HG03060 (cell line): ENCODE measurements around the gene ARPC5.
A peak's percentile ranks its signal among the peaks of the same experiment; 100 is the strongest.
"Not testable (repeated sequence)": the region's sequence is repeated elsewhere in the genome, so short reads cannot be mapped to it uniquely, and the experiment has no call there.

Experiments used
- ATAC-seq: cut with Tn5 transposase; IDR thresholded peaks from one replicate; pipeline ENCODE4 v1.9.1; 2021; ENCODE audit warnings: low read depth, moderate number of reproducible peaks; ENCODE audit not compliant: unreplicated experiment

Gene ARPC5

DNA sequence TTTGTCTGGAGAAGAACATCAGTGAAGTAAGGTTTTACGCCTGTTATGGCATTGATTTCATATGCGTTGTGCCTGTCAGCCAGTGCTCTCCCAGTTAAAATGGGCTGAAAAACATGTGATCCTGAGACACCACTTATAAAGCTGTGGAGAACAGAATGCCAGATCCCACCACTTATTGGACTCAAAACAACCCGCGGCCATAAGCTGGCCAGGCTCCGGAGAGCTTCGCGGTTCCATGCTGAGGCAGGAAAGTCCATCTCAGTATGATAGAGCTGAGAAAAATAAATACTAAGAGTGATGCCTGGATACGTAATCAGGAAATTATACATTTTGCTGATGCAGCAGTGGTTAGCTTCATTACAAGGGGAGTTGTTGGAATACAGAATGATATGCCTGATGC is 12.5 kb upstream of the ARPC5 start:
- ATAC-seq: no peak

DNA sequence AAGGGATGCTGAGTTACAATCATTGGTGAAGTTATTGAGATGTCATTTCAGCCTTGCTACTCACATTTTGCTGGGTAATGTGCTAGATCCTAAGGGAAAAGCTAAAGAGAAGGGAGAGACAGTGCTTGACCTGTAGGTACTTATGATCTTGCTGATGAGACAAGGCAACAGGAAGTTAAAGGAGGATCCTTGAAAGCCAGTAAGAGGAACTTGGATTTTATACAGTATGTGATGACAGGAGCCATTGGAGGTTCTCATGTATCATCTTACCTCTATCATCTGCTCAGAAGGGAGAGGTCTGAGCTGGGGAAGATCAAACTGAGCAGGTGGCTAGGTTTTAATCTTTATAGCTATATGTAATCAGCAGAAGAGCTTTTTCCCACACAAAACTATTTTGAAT is 11.2 kb upstream of the ARPC5 start:
- ATAC-seq: no peak

DNA sequence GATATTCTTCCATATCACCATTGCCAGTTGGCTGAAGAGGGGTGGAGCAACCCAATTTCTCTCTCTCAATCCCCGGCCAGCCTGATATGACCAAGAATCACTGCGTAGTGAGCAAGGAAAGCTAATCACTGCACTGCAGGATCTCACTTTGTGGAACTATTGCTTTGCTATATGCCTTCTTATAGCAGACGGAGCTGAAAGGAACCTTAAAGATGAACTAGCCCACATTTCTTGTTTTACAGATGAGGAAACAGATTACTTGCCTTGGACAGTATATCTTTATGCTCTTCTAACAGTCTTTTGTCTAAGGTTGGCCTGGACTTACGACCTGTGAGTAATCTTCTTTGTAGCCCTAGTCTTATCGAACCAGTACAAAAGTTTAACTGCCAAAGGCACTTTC is 9.9 kb upstream of the ARPC5 start:
- ATAC-seq: no peak

DNA sequence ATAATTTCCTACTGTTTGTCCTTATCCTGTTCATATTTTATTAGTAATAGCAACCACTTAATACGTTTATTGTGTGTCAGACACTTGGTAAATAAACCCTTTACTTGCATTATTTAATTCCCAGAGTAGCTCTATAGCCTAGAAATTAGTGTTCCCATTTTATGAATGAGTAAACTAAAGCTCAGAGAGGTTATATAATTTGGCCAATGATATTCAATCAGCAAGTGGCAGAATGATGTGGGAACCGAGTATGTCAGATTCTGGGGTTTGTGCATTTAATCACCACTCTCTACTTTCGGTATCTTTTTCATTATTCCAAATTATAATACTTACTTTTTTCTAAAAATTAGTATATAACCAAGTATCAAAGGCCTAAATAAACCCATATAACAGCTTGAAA is 6.6 kb upstream of the ARPC5 start:
- ATAC-seq: no peak

DNA sequence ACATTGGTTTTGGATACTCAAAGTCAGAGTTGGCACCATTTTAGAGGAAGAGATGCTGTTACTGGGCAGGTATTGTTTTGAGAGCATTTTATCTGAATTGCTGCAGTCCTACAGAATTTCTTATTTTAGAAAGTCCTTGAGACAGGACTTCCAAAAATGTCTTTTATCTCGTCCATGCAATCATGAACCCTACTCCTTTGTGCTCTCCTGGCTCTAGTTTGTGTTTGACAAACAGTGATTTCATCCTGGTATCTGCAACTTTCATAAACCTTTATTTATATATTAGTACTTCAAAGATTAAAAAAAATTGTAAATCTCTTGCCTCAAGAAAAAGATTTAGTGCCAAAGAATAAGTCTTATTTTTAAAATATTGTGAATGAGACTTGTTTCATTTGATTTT is 4.6 kb upstream of the ARPC5 start:
- ATAC-seq: no peak

DNA sequence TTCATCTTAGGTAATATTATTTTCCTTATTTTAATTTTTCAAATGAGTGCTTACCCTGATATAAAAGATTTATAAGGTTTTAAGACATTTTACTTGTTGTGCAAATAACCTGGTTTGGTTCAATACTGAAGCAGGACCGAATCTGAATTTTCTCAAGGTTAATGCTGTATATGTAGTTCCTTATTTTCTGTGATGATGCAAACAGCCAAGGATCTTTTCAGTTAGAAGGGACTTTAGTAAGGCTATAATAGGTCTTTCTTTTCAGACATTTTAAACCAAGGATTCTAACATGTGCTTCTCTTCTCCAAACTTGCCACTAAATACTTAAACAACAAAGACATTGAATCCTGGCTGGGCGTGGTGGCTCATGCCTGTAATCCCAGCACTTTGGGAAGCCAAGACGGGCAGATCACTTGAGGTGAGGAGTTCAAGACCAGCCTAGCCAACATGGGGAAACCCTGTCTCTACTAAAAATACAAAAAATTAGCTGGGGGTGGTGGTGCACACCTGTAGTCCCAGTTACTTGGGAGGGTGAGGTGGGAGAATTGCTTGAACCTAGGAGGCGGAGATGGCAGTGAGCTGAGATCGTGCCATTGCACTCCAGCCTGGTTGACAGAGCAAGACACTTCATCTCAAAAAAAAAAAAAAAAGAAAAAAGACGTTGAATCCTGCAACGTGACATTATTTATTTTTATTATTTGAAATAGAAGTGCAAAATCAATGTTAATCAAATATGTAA is 3.2 kb upstream of the ARPC5 start:
- ATAC-seq: no peak

DNA sequence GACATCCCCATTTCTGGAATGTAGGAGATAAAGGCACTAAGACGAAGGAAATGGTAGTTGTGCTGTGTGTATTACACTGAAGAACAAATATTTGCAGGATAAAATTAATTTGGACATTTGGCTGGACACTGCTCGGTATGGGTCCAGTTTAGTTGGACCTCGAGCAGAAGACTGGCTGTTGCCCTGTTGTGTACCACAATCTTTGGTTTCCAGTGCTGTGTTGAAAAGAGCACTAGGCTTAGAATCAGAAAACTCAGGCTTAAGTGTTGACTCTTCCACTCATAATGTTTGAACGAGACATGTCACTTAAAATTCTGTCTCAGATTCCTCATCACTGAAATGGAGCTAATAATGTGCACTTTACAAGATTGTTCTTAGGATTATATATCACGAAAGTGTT is 1.2 kb upstream of the ARPC5 start:
- ATAC-seq: no peak

DNA sequence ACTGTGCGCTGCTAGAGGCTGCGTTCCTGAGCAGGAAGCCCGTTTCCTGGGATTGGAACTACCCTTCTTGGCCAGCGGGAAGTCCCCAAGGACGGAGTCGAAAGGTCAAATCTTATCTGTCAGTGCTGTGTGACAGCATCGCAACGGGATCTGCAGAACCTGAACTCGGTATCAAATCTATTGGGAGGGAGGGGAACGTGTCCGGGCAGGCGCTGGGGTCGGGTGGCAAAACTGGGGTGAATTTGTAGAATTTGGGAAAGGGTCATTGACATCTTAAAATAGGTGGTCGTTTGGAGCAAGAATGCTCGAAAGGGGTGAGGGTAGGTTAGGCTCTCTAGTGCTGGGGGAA is 725 bp upstream of the ARPC5 start:
- ATAC-seq: no peak

DNA sequence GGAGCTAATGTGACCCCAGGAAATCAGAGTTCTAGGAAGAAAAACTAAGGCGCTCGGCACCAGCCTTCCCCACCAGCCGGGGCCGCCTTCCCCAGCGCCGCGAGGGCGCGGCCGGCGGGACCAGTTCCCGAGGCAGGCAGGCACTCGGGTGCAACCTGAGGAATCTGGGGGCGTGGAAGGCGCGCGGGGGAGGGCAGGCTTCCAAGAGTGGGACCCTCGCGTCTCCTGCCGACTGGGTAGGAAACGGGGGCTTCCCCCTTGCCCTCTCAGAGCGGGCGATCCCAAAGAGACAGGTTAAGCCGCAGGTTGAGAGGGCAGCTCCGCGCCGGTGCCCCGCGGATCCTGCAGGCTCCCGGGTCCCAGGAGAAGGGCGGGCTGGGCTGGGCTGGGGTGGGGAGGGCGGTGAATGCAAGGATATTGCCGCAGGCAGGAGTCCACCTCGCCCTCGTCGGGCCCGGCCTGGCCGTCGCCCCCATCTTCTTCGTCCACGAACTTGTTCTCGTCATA is 431 bp downstream of the ARPC5 start:
- no peak for ATAC-seq

DNA sequence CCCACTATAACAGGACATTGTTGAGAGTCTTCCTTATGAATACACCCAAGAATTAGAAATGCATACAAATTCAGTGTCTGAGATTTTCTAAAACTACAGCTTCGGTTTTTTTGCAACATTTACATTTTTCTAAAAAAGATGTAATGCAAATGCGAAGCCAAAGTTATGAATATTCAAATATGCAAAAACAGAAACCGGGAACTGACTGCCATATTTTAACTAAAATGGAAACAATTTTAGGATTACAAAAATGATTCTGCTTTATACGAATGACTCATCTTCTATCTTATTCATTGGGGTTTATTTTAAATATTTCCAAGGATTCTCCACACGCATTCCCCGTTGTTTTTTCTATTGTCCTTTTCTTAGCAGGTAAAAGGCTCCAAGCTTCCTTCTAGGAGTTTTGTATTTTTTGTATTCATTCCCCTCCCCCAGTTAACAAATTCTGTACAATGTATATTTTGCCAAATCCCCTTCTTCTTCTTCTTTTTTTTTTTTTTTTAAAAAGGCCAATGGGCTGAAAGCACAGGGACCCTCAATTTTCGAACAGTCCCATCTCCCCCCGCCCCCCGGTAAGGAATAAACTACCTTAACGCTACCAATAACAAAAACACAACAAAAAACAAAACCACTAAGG is 1.0 kb downstream of the ARPC5 start:
- no peak for ATAC-seq

DNA sequence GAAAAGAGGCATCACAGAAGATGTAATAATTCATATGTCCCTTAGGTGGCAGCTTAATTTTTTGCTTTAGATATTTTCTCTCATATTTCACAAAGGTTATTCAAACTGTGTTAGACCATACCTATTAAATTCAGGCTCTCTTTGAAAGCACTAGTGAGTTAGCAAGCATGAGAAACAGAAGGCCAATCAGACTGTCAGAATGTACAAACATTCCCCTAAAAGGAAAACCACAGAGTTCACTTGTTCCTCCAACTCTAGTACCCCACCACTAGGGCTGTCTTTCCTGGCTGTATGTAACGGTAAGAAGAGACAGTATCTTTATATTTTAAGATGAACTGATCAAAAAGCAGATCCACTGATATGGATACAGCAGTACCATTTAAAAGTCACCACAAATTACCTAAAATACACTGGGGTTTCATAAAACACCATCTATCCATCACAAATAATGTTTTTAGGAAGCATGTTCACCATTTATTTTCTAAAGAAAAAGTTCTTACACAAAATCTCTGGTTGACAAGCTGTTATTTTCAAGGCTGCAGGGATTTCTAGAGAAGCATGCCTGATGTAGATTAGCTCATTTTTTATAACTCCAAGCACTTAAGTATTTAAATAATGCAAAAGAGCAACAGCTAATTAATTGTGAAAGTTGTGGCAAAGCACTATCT is 1.8 kb downstream of the ARPC5 start:
- ATAC-seq: peak; percentile 62

DNA sequence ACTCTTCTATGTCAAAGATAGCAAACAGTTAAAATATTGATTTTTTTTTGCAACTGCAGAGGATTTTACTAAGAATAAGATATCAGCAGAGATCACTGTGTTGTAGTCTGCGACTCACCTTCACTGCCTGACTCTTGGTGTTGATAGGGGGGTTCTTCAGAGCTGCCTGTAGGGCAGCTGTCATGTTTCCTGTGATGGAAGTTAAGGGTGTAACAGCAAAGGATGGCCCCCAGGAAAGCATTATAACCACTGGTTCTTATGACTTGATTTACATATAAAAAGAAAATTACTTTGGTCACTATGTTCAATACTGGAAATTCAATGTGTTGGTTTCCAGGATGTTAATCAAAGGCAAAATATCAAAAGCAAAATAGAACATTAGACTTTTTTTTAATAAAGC is 2.6 kb downstream of the ARPC5 start:
- no peak for ATAC-seq

DNA sequence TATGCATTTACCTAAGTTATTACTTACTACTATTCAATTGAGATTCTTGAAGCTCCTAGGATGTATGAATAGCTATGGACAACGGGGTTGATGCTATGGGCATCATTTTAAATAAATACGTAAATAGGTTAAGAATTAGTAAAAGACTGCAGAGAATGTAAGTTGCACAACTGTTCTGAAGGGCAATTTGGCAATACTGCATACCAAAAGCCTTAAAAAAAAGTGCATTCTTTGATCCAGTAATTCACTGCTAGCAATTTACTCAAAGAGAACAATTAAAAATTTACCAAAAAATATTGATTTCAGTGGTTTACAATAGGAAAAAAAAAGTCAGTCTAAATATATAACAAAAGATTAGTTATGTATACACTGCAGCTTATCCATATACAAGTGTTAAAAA is 3.5 kb downstream of the ARPC5 start:
- no peak for ATAC-seq

DNA sequence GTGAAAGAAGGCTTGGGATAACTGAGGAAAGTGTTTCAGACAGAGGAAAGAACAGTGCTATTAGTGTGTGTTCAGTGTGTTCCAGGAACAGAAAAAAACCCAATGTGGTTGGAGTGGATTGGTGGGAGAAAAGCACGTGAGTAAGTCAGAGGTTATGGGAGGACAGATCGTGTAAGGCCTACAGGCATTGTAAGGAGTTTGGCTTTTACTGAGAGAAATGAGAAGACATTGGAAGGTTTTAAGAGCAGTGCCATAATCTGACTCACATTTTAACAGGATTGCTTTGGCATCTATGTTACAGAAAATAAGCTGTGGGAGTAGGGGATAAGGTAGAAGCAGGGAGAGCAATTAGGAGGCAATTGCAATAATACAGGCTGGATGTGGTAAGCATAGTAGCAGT is 4.8 kb downstream of the ARPC5 start:
- no peak for ATAC-seq

DNA sequence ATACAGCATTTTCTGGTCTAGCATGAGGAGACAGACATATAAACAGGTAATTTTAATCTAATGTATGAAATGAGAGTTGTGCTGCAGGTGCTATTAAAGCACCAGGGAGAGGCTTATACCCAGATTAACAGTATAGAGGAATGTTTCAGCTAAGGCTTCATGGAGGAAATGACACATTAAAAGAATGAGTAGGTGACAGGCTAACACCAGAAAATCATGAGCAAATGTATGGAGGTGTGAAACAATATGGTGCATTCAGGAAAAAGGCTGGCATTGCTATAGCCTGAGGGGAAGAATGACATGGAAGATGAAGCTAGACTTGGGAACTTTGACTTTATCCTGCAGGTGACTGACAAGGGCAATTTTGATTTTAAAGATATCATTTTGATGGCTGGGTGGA is 7.0 kb downstream of the ARPC5 start:
- ATAC-seq: no peak

DNA sequence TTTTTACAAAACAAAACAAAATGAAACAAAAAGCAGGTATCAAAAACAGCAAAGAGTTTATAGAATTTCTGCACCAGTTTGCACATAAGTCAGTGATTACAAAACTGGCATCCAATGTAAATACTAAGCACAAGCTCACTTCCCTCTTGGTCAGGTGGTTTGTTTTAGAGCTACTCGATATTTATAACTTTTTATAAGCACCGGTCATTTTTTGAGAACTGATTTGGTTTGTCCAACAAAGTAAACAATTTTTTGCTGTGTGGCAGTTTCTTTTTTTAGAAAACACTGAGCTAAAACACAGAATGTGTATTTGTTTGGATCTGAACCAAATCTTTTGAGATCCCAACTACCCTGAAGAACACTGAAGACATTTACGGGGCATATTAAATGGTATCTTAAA is 9.3 kb downstream of the ARPC5 start:
- ATAC-seq: not testable (repeated sequence)

DNA sequence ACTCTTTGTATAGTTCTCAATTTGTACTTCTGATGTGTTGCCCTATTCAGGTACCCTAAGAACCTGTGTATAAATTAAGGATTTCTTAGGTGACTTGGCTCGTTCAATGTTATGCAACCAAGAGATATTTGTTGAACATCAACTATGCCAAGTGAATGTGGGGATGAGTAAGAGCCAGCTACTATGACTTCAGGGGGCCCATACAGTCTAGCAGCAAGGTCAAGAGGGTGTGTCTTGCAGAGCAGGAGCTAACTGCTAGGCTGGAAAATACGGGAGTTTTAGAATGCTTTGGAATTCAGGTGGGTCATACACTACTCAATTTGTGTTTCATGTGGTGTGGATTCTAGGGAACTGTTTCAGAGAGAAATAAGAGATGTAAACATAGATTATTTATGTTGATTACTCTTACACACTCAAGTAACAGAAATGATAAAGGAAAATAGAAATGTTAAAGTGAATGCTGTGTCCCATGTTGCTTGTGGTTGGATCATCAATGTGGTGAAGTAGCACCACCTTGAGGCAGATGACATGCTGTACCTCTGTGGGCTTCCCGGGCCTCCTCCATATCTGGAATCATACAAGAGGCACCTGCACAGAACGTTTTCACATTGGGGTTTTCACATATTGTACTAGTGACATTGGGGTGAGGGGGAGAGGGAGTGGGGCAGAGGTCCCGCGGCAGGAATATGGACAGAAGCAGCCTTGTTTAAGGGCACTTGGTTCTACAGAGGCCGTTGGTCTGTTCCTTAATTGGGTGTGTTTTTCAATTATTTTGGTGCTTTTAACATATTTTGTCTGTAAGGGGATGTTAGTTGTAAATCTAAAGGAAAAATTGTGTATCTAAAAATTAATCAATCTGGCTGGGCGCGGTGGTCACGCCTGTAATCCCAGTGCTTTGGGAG is 12.4 kb downstream of the ARPC5 start:
- ATAC-seq: peak; percentile 72

DNA sequence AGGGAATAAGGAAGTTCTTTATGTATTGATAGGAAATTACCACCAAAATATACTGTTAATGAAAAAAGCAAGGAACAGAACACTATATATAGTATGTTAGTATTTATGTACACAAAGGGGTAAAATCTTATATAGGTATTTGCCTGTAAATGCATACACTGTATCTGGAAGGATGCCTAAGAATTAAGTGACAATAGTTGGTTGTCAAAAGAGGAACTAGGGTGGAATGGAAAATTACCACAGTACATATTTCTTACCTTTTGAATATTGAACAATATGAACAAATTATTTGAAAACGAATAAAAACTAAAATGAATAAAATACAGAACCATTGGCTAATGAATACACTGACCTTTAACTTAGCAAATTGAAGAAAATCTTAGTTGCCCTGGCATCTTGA is 13.6 kb downstream of the ARPC5 start:
- no peak for ATAC-seq

DNA sequence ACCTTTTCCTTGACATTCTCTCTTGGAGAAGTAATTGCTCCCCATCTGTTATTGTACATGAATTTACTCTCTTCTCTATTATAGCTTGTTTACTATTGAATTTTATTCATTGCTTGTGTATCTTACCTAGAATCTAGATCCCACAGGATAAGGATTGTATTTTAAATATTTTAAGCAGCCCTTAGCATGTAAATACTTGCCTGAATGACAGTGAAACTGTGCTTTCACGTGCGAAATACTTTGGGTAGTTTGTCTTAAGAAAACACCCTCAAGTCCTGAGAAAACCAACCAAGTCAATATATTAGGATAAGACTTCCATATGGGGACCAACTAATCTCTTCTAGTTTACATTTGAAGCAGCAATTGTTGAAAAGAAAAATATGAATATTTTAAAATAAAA is 15.3 kb downstream of the ARPC5 start:
- no peak for ATAC-seq

DNA sequence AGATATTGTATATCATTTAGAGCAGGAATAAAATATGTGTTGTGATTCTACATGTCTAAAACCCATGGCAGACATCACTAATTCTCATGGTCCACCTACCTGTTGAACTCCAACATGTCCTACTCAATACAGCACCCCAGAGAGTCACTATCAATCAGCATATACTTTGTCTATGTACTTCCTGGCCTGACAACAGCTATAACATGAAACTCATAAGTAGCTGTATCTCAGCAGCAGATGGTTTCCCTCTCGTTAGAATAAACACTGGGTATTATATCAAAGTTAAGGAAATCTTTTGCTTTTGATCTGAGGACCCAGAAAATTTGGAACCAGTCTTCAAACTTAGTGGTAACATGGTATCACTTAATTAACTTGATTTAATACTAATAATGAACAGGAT is 15.8 kb downstream of the ARPC5 start:
- ATAC-seq: no peak

DNA sequence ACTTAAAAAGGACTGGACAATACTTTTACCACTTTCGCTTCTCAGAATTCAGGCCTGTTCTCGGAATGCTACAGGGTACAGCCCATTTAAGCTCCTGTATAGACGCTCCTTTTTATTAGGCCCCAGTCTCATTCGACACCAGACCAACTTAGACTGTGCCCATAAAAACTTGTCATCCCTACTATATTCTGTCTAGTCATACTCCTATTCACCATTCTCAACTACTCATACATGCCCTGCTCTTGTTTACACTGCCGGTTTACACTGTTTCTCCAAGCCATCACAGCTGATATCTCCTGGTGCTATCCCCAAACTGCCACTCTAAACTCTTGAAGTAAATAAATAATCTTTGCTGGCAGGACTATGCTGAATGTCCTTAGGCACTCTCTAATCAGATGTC is 17.4 kb downstream of the ARPC5 start:
- not testable (repeated sequence) for ATAC-seq
